Stomach smooth muscle (tissue), 2 donors: ENCODE measurements around the gene GULP1.

Experiments used
- H3K27ac ChIP-seq: one replicate; pipeline ENCODE4 v1.7.0; 2013; ENCODE audit warnings: mild to moderate bottlenecking, low read length, inconsistent platforms
- H3K27me3 ChIP-seq, 2 donors: one replicate each; pipeline ENCODE4 v1.7.0; 2013; ENCODE audit warnings: low read length in 2 of 2; ENCODE audit not compliant: insufficient read depth in 2 of 2, control insufficient read depth in 1 of 2
- H3K36me3 ChIP-seq, 2 donors: one replicate each; pipeline ENCODE4 v1.7.0; 2013; ENCODE audit warnings: low read length in 2 of 2; ENCODE audit not compliant: control insufficient read depth in 2 of 2, insufficient read depth in 2 of 2
- H3K4me1 ChIP-seq: one replicate; pipeline ENCODE4 v1.7.0; 2013; ENCODE audit warnings: low read length; ENCODE audit not compliant: control insufficient read depth, insufficient read depth
- H3K4me3 ChIP-seq, 2 donors: one replicate each; pipeline ENCODE4 v1.7.0; 2013; ENCODE audit warnings: low read length in 2 of 2
- H3K9ac ChIP-seq, 2 donors: one replicate each; pipeline ENCODE4 v1.7.0; 2013; ENCODE audit warnings: low read length in 2 of 2, mild to moderate bottlenecking in 1 of 2
- H3K9me3 ChIP-seq, 2 donors: one replicate each; pipeline ENCODE4 v1.7.0; 2013; ENCODE audit warnings: low read length in 2 of 2; ENCODE audit not compliant: control insufficient read depth in 2 of 2
- donor health status: healthy.
- donor health status: Pancreatic carcinoma.

Gene GULP1

GRCh38 chr2:188345020-188345419 is 53.3 kb downstream of the GULP1 start:
- no peak overlapping the region for H3K27ac ChIP-seq
- no peaks in the 10 kb centered on the region for H3K4me1 ChIP-seq
- H3K27me3 ChIP-seq: no peaks in the 10 kb centered on the region
- H3K9ac ChIP-seq: no peak overlapping the region
- H3K4me3 ChIP-seq: no peak overlapping the region
- H3K9me3 ChIP-seq: no peaks in the 10 kb centered on the region
- no peaks in the 10 kb centered on the region for H3K36me3 ChIP-seq

DNA sequence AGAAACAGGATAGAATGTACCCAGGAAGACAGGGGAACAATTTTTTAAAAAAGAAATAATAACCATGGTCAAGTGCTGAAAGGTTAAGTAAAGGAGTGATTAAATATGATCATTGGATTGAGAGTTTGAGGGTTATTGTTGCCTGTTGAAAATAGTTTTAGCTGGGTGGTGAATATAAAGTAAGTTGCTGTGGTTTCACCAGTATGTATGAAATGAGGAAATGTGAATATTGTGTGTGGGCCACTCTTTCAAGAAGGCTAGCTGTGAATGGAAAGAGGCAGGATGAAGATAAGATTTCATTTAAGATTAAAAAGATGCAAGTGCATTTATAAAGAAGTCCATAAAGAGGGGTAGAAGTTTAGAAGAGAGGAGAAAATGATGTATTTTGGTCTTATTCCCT is 53.8 kb downstream of the GULP1 start:
- no peaks in the 10 kb centered on the region for H3K4me1 ChIP-seq
- H3K27me3 ChIP-seq: no peaks in the 10 kb centered on the region
- H3K9me3 ChIP-seq: no peaks in the 10 kb centered on the region
- no peak overlapping the region for H3K9ac ChIP-seq
- H3K27ac ChIP-seq: no peak overlapping the region
- H3K4me3 ChIP-seq: no peak overlapping the region
- H3K36me3 ChIP-seq: no peaks in the 10 kb centered on the region

- H3K9me3 ChIP-seq: no peaks in the 10 kb centered on the region
- H3K9ac ChIP-seq: no peak overlapping the region
- H3K4me1 ChIP-seq: no peaks in the 10 kb centered on the region
- no peaks in the 10 kb centered on the region for H3K36me3 ChIP-seq
- H3K27ac ChIP-seq: no peak overlapping the region
- no peaks in the 10 kb centered on the region for H3K27me3 ChIP-seq
- no peak overlapping the region for H3K4me3 ChIP-seq
Measured at GRCh38 chr2:188345831-188346458, 54.3 kb downstream of the GULP1 start.

- no peaks in the 10 kb centered on the region for H3K36me3 ChIP-seq
- H3K4me3 ChIP-seq: no peak overlapping the region
- H3K27me3 ChIP-seq: no peaks in the 10 kb centered on the region
- no peaks in the 10 kb centered on the region for H3K4me1 ChIP-seq
- no peaks in the 10 kb centered on the region for H3K9me3 ChIP-seq
- no peak overlapping the region for H3K9ac ChIP-seq
- H3K27ac ChIP-seq: no peak overlapping the region
Measured at GRCh38 chr2:188349019-188349418, 57.3 kb downstream of the GULP1 start.

DNA sequence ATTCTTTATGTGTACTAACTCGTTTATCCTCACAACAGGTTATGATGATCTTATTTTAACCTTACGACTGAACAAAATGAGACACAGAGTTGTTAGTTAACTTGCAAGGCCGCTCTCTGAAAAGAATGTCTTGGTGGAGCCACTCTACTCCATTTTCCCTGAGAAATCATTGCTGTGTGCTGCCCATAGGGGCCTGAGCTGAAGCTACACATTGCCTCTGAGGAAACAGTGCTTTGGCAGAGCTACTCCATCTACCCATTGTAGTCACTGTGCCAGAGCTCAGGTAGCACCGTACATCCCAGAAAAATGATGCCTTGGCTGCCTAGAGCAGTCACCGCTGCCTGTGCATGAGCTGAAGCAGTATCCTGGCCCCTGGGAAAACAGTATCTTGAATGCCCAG is 61.6 kb downstream of the GULP1 start:
- Histone ChIP-seq H3K27ac (no peak overlapping the region), H3K4me3 (no peak overlapping the region), H3K36me3 (no peaks in the 10 kb centered on the region), H3K27me3 (no peaks in the 10 kb centered on the region), H3K9me3 (no peaks in the 10 kb centered on the region), H3K9ac (no peak overlapping the region), H3K4me1 (no peaks in the 10 kb centered on the region)

DNA sequence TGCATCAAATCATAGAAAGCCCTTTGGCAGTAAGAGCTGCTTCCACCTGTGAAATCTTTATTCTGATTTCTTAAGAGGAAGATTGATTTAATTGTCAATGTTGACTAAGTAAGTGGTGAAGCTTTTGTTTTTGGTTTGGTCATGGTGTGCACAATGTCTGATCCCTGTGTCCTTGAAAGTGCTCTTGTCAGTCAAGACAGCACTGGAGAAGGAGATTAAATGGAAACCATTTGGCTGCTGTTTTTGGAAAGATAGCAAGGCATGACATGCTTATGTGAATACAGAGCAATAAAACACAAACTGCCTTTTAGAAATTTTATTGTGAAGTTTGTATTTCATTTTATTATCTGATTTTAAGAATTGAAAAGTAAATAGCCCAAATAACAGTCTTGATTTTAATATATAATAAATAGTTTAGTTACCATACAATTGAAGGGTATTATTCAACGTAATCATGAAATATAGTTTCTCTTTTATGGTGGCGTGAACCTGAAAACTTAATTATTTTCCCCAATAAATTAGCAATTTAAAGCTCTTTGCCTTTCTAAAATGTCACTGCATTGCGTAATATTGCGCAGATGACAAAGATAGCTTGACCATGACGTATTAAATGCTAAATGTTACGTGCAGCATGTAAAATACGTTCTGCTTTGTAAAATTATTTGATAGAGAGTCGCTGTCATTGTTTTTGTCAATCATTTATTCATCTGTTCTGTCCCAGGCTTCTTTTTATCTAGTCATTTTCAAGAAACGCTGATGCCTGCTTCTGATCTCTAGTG is 69.0 kb downstream of the GULP1 start:
- H3K27me3 ChIP-seq: no peaks in the 10 kb centered on the region
- no peaks in the 10 kb centered on the region for H3K9me3 ChIP-seq
- H3K9ac ChIP-seq: no peak overlapping the region
- H3K4me3 ChIP-seq: no peak overlapping the region
- no peaks in the 10 kb centered on the region for H3K36me3 ChIP-seq
- no peak overlapping the region for H3K27ac ChIP-seq
- no peaks in the 10 kb centered on the region for H3K4me1 ChIP-seq

DNA sequence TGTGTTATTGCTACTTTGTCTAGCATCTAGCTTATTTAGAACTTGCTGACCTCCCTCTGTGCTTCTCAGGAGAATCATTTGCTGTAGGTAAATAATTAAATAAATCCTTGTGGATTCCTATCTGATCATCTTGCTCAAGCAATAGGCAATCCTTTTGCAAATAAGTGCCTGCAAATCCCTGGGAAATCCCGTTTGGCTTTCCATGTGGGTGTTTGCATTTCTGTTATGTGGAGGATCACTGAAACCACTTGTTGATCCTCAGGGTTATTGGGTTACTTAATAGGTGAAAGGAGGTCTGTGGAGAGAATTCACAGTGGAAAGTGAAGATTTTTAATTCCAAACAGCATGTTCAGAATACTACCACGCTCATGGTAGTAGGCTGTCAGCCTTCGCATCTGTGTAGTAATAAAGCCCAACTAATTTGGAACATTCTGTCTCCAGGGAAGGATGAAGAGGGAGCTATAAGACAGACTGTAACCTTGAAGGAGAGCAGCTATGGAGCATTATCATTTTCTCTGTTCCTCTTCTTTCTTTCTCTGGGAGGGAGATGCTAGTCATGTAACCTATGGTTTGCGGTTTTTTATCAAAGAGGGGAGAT is 72.5 kb downstream of the GULP1 start:
- H3K9ac ChIP-seq: no peak overlapping the region
- H3K4me3 ChIP-seq: no peak overlapping the region
- H3K27me3 ChIP-seq: no peaks in the 10 kb centered on the region
- no peaks in the 10 kb centered on the region for H3K9me3 ChIP-seq
- H3K4me1 ChIP-seq: no peaks in the 10 kb centered on the region
- H3K27ac ChIP-seq: no peak overlapping the region
- H3K36me3 ChIP-seq: no peaks in the 10 kb centered on the region

DNA sequence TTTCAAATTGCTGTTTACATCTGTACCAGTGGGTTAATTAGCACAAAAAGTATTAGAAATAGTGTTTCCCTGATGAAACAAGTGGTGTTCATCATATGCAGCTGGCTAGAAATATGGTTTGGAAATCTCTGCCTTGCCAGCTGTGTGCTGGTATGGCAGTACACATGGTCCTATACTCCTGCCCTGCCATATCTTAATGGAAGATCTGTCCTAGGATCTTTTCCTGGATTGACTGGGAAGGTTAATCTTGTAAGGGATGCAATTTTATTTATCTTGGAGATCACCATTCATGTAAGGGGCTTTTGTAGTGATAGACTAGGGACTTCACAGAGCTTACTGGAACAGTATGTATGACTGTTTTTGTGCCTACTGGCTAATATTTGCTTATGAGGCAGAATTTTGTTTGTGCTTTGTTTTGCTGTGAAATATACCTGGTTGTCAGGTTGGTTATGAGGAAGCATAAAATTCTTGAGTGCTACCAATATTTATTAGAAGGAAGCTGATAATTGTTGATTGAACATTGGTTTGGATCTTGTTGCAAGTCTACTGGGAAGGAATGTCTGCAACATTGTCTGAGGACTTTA is 73.5 kb downstream of the GULP1 start:
- no peaks in the 10 kb centered on the region for H3K27me3 ChIP-seq
- no peak overlapping the region for H3K9ac ChIP-seq
- H3K4me3 ChIP-seq: no peak overlapping the region
- no peaks in the 10 kb centered on the region for H3K36me3 ChIP-seq
- H3K4me1 ChIP-seq: no peaks in the 10 kb centered on the region
- no peak overlapping the region for H3K27ac ChIP-seq
- no peaks in the 10 kb centered on the region for H3K9me3 ChIP-seq

GRCh38 chr2:188367164-188367563 is 75.5 kb downstream of the GULP1 start:
- no peaks in the 10 kb centered on the region for H3K36me3 ChIP-seq
- H3K4me1 ChIP-seq: no peaks in the 10 kb centered on the region
- no peak overlapping the region for H3K4me3 ChIP-seq
- no peaks in the 10 kb centered on the region for H3K9me3 ChIP-seq
- H3K9ac ChIP-seq: no peak overlapping the region
- H3K27me3 ChIP-seq: no peaks in the 10 kb centered on the region
- no peak overlapping the region for H3K27ac ChIP-seq

GRCh38 chr2:188369365-188369764 is 77.7 kb downstream of the GULP1 start:
- H3K4me3 ChIP-seq: no peak overlapping the region
- no peak overlapping the region for H3K27ac ChIP-seq
- H3K9ac ChIP-seq: no peak overlapping the region
- no peaks in the 10 kb centered on the region for H3K9me3 ChIP-seq
- H3K36me3 ChIP-seq: no peaks in the 10 kb centered on the region
- no peaks in the 10 kb centered on the region for H3K4me1 ChIP-seq
- no peaks in the 10 kb centered on the region for H3K27me3 ChIP-seq
